HCT116 (cell line): ENCODE data around the gene AMBRA1. TPM values are rescaled to one million over a fixed set of nuclear protein-coding genes. Genes with fewer than 3 reads are reported as not detected.

Experiments
- ATAC-seq: fragments of 200-7000 bp; cut with Tn5 transposase; 2 replicates; pipeline ENCODE4 v1.9.1; 2020; ENCODE audit warnings: mild to moderate bottlenecking, moderate library complexity
- BruUV-seq: library from RNA; stranded (reverse); fragments of 400-500 nt; replicated peaks from 2 replicates; lab custom pipeline; 2021; lab: Mats Ljungman, UMichigan
- CTCF ChIA-PET: fragments of 300-600 bp; sonication (Branson Sonifier 250); formaldehyde crosslinking; loops from one replicate; lab custom pipeline; 2021; ENCODE audit warnings: antibody characterized with exemption; lab: Charles Lee
- POLR2A ChIA-PET: fragments of 300-600, 350-600 bp; sonication (Branson Sonifier 250); formaldehyde crosslinking; loops from one replicate; lab custom pipeline; 2021; ENCODE audit warnings: antibody characterized with exemption; lab: Charles Lee
- RAD21 ChIA-PET, 2 experiments: fragments of 300-600 bp; sonication (Branson Sonifier 250); formaldehyde crosslinking; loops; one replicate each; lab custom pipeline; 2023; ENCODE audit warnings: low total read pairs in 2 of 2; ENCODE audit not compliant: uncharacterized antibody in 2 of 2, unreplicated experiment in 2 of 2, low non-redundant PET in 1 of 2; lab: Charles Lee
- DNase-seq: peaks from one replicate; pipeline ENCODE4 v3.0.0-alpha.2; 2010; ENCODE audit warnings: low read depth, low spot score
- H2AFZ ChIP-seq: fragments of 200-600 bp; shearing (Covaris generic), sonication (generic); 2 replicates; pipeline ENCODE4 v1.6.1; 2017; ENCODE audit warnings: low read depth, mixed run types, mixed read lengths, antibody characterized with exemption, low read length; ENCODE audit not compliant: poor library complexity, severe bottlenecking
- H3K27ac ChIP-seq: 2 replicates; pipeline ENCODE4 v1.5.1; 2012; ENCODE audit warnings: low read depth, low read length
- H3K27me3 ChIP-seq: fragments of 200-600 bp; sonication (generic); 2 replicates; pipeline ENCODE4 v1.6.1; 2016; ENCODE audit warnings: mixed run types, low read length, mixed read lengths; ENCODE audit not compliant: insufficient read depth
- H3K36me3 ChIP-seq, 2 experiments: fragments of 200-500 bp in 1 of 2; fragments of 200-600 bp in 1 of 2; sonication (Bioruptor generic) in 1 of 2; sonication (generic) in 1 of 2; 2 replicates each; pipeline versions ENCODE4 v1.5.1 to v1.6.1; 2014 to 2016; ENCODE audit warnings: low read length in 2 of 2, inconsistent platforms in 1 of 2, mixed read lengths in 1 of 2, mixed run types in 1 of 2; ENCODE audit not compliant: insufficient read depth in 2 of 2, control insufficient read depth in 1 of 2
- H3K4me1 ChIP-seq, 2 experiments: fragments of 200-600 bp in 1 of 2; sonication (generic) in 1 of 2; 2 replicates each; pipeline versions ENCODE4 v1.5.1 to v1.6.1; 2012 to 2017; ENCODE audit warnings: low read length in 2 of 2, inconsistent platforms in 1 of 2, mild to moderate bottlenecking in 1 of 2, mixed read lengths in 1 of 2, mixed run types in 1 of 2, moderate library complexity in 1 of 2; ENCODE audit not compliant: insufficient read depth in 2 of 2, control insufficient read depth in 1 of 2
- H3K4me2 ChIP-seq: fragments of 200-600 bp; sonication (generic); 2 replicates; pipeline ENCODE4 v1.6.1; 2017; ENCODE audit warnings: mixed run types, low read length, mixed read lengths
- H3K4me3 ChIP-seq, 2 experiments: fragments of 200-600 bp in 1 of 2; sonication (generic) in 1 of 2; replicated peaks in 1 of 2; 2 replicates each; pipeline ENCODE4 v1.5.1; 2011 to 2016; ENCODE audit warnings: low read length in 2 of 2, control low read depth in 1 of 2, low read depth in 1 of 2, mild to moderate bottlenecking in 1 of 2, mixed read lengths in 1 of 2, mixed run types in 1 of 2
- H3K79me2 ChIP-seq: fragments of 200-600 bp; sonication (generic); 2 replicates; pipeline ENCODE4 v1.6.1; 2017; ENCODE audit warnings: mild to moderate bottlenecking, mixed run types, low read length, moderate library complexity, mixed read lengths; ENCODE audit not compliant: insufficient read depth
- H3K9ac ChIP-seq: fragments of 200-600 bp; sonication (generic); 2 replicates; pipeline ENCODE4 v1.6.1; 2016; ENCODE audit warnings: low read length, mixed read lengths
- H3K9me2 ChIP-seq: fragments of 200-600 bp; sonication (generic), shearing (Covaris generic); 2 replicates; pipeline ENCODE4 v1.6.1; 2017; ENCODE audit warnings: mixed run types, mild to moderate bottlenecking, moderate library complexity; ENCODE audit not compliant: insufficient read depth
- H3K9me3 ChIP-seq, 2 experiments: fragments of 200-500 bp in 1 of 2; fragments of 200-600 bp in 1 of 2; sonication (Bioruptor generic) in 1 of 2; sonication (generic) in 1 of 2; 2 replicates each; pipeline ENCODE4 v1.6.1; 2014 to 2017; ENCODE audit warnings: low read length in 2 of 2, mixed read lengths in 2 of 2, inconsistent platforms in 1 of 2, low read depth in 1 of 2, mild to moderate bottlenecking in 1 of 2, mixed run types in 1 of 2, moderate library complexity in 1 of 2; ENCODE audit not compliant: control insufficient read depth in 1 of 2, insufficient read depth in 1 of 2
- H4K20me1 ChIP-seq: fragments of 200-600 bp; sonication (generic), shearing (Covaris generic); 2 replicates; pipeline ENCODE4 v1.6.1; 2017; ENCODE audit warnings: mixed run types, mild to moderate bottlenecking, moderate library complexity; ENCODE audit not compliant: insufficient read depth
- ATF3 ChIP-seq: IDR thresholded peaks from 2 replicates; pipeline ENCODE4 v1.6.1; 2012
- CBX3 ChIP-seq: IDR thresholded peaks from 2 replicates; pipeline ENCODE4 v1.6.1; 2012; ENCODE audit warnings: low read depth
- CEBPB ChIP-seq: IDR thresholded peaks from 2 replicates; pipeline ENCODE4 v1.6.1; 2012; ENCODE audit warnings: low read depth
- ELF1 ChIP-seq: IDR thresholded peaks from 2 replicates; pipeline ENCODE4 v1.6.1; 2012; ENCODE audit warnings: low read depth, borderline replicate concordance
- EZH2 ChIP-seq: fragments of 200-600 bp; sonication (generic); IDR thresholded peaks from 2 replicates; pipeline ENCODE4 v1.6.1; 2017; ENCODE audit warnings: antibody characterized with exemption, mixed run types
- FOSL1 ChIP-seq: IDR thresholded peaks from 2 replicates; pipeline ENCODE4 v1.6.1; 2012; ENCODE audit warnings: low read depth
- JUND ChIP-seq: IDR thresholded peaks from 2 replicates; pipeline ENCODE4 v1.6.1; 2012
- MAX ChIP-seq: IDR thresholded peaks from 2 replicates; pipeline ENCODE4 v1.6.1; 2012
- POLR2A ChIP-seq: IDR thresholded peaks from 2 replicates; pipeline ENCODE4 v1.7.0; 2011; ENCODE audit warnings: borderline replicate concordance; ENCODE audit not compliant: insufficient read depth, insufficient read length; ENCODE audit errors: extremely low read depth
- POLR2AphosphoS5 ChIP-seq: IDR thresholded peaks from 2 replicates; pipeline ENCODE4 v1.6.1; 2011; ENCODE audit warnings: mild to moderate bottlenecking, low read depth, low read length, moderate library complexity
- REST ChIP-seq: IDR thresholded peaks from 2 replicates; pipeline ENCODE4 v1.6.1; 2012; ENCODE audit warnings: low read depth
- SIN3A ChIP-seq: IDR thresholded peaks from 2 replicates; pipeline ENCODE4 v1.6.1; 2012; ENCODE audit warnings: low read depth
- SP1 ChIP-seq: IDR thresholded peaks from 2 replicates; pipeline ENCODE4 v1.6.1; 2012; ENCODE audit warnings: low read depth
- TCF7L2 ChIP-seq: IDR thresholded peaks from 2 replicates; pipeline ENCODE4 v1.7.0; 2011; ENCODE audit warnings: borderline replicate concordance, inconsistent platforms; ENCODE audit not compliant: insufficient read depth, insufficient read length; ENCODE audit errors: extremely low read depth
- YY1 ChIP-seq: IDR thresholded peaks from 2 replicates; pipeline ENCODE4 v1.6.1; 2011; ENCODE audit warnings: low read length, low read depth, moderate library complexity, mild to moderate bottlenecking; ENCODE audit not compliant: insufficient replicate concordance; ENCODE audit errors: extremely low read depth
- ZBTB33 ChIP-seq: IDR thresholded peaks from 2 replicates; pipeline ENCODE4 v1.6.1; 2011; ENCODE audit warnings: mild to moderate bottlenecking, low read length, moderate library complexity; ENCODE audit not compliant: insufficient replicate concordance; ENCODE audit errors: extremely low read depth
- ZFX ChIP-seq: fragments of 450-650 bp; IDR thresholded peaks from 2 replicates; pipeline ENCODE4 v1.6.1; 2017
- intact Hi-C: fragments of 100-400 bp; cut with micrococcal nuclease; formaldehyde crosslinking; loops from 2 replicates; pipeline ENCODE4 v1.10.0; 2022
- total RNA-seq: library from RNA; stranded (reverse); gene quantifications from one replicate; pipeline ENCODE4 v1.2.1, GENCODE V29; 2021; ENCODE audit not compliant: unreplicated experiment

The AMBRA1 gene
- total RNA-seq, 1 experiment from 2014 or later: 22.7 TPM

GRCh38 chr11:46535688-46536087 lies 58.1 kb downstream of the AMBRA1 start:
- BruUV-seq: no TSS peak
- H4K20me1 ChIP-seq: no peaks in the 10 kb centered on the region; the same call in 1 of the 2 replicates
- H3K9me2 ChIP-seq: no peaks in the 10 kb centered on the region
- peaks cover 61% of the 10 kb centered on the region for H3K79me2 ChIP-seq
- no peaks in the 10 kb centered on the region for H3K9me3 ChIP-seq
- DNase-seq: no peak
- intact Hi-C loops: loop anchor here (1.0 to 5.0 kb wide), 2 partner anchors 45 to 293 kb away; no protein-coding TSS in a partner anchor
- TF ChIP-seq ZBTB33: no peak
- TF ChIP-seq EZH2: no peak
- no peak for TF ChIP-seq ELF1
- TF ChIP-seq POLR2A: no peak
- no peak for TF ChIP-seq POLR2AphosphoS5
- TF ChIP-seq ATF3: no peak
- no peak for TF ChIP-seq MAX
- no peak for TF ChIP-seq ZFX
- TF ChIP-seq TCF7L2: no peak
- no peak for TF ChIP-seq CBX3
- TF ChIP-seq SIN3A: no peak
- TF ChIP-seq JUND: no peak
- no peak for TF ChIP-seq YY1
- no peak for TF ChIP-seq FOSL1
- TF ChIP-seq REST: no peak
- no peak for TF ChIP-seq CEBPB
- no peak for TF ChIP-seq SP1
- TF ChIP-seq, all 23 proteins: peak for 0
- peaks cover 0 to 7% of the 10 kb centered on the region in 2 experiments; a peak in 1 of 4 replicates for H3K4me1 ChIP-seq
- no peak overlapping the region for H2AFZ ChIP-seq
- no peak for ATAC-seq
- H3K4me2 ChIP-seq: no peak overlapping the region
- H3K27ac ChIP-seq: no peak overlapping the region
- no peaks in the 10 kb centered on the region for H3K36me3 ChIP-seq
- ChIA-PET CTCF (interaction anchor here (1.1 kb wide), 1 partner anchor 153 kb away, joined by 4 read pairs; no protein-coding TSS in a partner anchor), RAD21 (no interaction called here), POLR2A (no interaction called here)
- H3K4me3 ChIP-seq: no peak overlapping the region
- no peak overlapping the region for H3K9ac ChIP-seq
- H3K27me3 ChIP-seq: no peaks in the 10 kb centered on the region
